NCI-H1694 (cell line): ENCODE results near the gene RGL3.
"Not testable (repeated sequence)": the region's sequence is repeated elsewhere in the genome, so short reads cannot be mapped to it uniquely, and the experiment has no call there.

Experiments used
- DNase-seq: peaks from one replicate; lab custom pipeline; 2025; lab: John Stamatoyannopoulos, UW

RGL3 gene

DNA sequence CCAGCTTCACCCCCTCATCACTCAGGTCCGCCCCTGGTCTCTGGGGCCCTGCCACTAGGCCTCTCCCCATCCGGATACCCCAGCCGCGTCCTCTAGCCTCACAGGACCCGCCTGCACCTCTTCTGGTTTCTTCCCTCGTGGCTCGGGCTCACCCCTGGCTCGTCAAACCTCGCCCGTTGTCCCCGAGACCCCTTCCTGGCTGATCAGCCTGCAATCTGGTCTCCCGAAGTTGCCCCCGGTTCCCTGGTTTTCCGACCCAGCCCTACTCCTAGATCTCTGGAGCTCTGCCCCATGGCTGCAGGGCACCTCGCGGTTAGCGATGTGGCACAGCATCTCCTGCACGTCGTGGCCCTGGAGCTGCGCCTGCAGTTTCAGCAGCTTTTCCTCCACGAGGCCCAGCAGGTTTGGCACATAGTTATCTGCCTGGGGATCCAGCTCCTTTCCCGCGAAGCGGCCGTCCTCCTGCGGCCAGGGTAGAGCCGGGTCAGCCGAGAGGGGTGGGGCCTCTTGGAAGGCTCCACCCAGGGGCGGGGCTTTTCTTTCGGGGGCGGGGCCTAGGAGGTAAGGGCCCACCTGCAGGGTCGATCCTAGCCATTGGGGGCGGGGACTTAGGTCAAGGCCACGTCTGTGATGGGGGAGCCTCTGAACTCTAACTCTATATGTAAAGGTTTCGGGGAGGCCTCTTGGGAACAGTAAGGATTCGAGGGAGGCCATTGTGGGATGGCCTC, 2.4 kb upstream of the RGL3 start:
- DNase-seq, result no peak

DNA sequence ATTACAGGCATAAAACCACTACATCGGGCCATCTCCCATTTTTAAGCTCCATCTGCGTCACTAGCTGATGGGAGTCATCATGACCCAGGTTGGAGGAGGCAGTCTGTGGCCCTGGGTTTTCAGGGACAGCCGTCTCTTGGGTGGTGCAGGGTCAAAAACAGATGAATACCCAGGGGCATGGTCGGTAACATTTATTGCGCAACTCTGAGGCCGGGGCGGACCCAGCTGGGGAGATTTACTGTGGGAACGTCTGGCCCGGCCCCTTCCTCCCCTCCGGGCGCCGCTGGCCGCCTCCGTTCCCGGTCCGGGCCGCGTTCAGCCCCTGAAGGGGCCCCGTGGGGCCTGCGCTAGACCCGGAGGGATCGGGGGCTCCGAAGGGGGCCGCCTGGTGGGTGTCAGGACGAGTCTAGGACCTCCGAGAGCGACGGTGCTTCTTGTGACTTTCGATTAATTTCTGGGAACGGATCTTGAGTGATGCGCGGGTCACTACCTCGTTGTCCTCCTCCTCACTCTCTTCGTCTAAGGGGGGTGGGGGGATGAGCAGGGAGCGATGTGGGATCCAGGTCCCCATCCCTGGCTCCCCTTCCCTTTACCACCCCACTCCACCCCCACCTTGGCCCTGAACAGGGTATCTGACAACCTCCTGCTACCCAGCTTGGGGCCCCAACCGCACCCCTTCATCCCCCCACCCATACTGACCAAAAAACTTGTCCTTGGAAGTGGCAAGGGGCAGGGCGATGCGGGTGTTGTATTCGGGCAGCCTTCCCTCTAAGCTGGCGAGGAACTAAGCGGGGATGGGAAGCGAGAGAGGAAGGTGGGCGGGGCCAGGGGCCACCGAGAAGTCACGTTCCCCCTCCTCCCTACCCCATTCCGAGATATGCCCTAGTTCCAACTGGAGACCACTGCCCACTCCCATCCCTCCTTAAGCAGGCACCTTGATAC, 1.6 kb upstream of the RGL3 start:
- DNase-seq, result no peak

DNA sequence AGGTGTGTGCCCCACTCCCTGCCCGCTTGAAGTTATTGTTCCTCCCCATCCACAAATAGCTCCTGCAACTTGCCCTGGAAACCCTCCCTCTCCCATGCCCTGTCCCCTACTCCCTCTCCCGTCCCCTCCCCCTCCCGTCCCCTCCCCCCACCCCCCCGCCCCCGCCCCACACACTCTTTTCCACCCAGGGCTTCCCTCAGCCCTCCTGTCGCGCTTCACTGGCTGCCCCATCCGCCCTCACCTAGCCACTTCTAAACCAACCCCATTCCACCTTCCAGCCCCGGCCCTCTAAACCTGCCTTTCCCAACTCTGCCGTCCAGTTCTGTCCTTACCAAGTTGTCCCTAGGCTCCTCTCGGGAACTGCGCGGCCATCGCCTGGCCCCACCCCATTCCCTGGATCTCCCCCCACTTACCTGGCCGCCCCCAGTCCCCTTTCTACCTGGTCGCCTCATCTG, 993 bp downstream of the RGL3 start:
- DNase-seq, result no peak

DNA sequence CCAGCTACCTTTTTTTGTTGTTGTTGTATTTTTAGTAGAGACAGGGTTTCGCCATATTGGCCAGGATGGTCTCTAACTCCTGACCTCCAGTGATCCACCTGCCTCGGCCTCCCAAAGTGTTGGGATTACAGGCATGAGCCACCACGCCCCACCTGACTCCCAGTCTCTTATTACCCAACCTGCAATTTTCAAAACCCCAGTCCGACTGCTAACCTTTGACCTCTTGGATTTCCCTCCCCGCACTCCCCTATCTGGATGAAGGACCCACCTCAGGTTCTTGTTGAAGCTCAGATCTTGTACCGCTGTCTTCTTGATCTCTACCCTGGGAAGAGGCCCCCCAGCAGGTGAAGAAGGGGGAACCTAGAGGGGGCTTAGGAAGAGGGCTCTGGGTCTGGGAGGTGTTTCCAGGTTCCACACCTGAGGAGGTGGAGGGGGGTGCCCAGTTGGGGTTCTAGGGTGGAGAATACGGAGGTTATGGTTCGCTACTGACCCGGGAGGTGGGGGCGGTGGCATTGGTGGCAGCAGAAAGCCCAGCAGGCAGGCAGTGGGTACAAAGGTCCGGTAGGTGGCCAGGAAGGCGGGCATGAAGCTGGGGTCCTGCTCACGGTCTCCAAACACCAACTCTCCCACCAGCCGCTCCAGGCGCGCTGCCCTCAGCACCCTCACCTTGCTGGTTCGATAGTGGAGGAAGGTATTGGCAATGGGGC, 2.6 kb downstream of the RGL3 start:
- DNase-seq, result no peak

DNA sequence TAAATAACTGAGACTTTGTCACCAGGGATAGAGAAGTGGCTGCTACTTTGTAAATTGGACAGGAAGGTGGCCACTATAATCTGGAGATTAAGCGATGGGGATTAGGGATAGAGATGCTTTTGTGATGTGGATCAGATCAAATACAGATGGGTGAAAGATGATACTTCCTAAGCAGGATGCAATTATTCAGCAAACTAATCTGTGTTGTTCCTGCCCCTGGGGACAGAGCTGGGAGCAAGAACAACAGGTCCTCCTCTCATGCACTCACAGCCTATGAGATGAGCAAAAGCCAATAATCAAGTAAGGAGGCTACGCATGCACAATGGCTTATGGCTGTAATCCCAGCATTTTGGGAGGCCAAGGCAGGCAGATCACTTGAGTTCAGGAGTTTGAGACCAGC, 4.6 kb downstream of the RGL3 start:
- no peak for DNase-seq

DNA sequence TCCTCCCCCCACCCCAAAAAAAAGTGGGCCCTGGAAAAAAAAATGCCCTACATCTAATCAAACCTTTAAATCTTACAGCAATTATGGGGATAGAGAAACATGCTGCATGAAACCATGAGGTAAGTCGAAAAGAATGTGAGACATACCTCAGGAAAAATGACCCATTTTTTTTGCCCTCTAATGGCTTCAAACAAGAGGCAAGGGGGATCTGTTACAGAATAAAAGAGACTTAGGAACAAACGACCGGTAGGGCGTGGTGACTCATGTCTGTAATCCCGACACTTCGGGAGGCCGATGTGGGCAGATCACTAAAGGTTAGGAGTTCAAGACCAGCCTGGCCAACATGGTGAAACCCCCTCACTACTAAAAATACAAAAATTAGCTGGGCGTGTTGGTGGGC, 8.4 kb downstream of the RGL3 start:
- no peak for DNase-seq

DNA sequence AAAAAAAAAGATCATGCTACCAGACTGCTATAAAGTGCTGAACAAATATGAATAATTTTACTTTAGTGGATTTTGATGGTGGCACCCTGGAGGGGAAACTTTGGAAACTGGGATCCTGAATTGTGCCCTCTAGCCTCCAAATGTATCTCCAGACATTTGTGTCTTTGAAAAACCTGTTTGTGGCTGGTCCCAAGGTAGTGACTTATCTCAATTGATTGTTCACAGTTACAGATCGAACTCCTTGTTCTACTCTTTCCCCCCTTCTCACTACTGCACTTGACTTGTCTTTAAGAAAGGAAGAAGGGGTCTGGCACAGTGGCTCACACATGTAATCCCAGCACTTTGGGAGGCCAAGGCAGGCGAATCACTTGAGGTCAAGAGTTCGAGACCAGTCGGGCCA, 10.5 kb downstream of the RGL3 start:
- no peak for DNase-seq

DNA sequence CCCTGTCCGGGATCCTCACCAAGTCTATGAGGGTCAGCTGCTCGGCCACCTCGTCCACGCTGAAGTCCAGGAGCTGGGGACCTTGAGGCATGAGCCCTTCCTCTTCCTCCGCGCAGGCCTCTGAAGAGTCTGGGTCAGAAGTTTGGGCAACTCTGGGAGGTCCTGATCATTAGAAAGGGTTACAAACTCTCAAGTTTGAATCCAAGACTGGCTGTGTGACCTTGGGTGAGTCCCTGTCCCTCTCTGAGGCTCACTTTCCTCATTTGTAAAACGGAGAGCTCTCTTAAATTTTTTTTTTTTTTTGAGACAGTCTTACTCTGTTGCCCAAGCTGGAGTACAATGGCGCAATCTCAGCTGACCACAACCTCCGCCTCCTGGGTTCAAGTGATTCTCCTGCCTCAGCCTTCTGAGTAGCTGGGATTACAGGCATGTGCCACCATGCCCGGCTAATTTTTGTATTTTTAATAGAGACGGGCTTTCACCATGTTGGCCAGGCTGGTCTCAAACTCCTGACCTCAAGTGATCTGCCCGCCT, 12.3 kb downstream of the RGL3 start:
- DNase-seq, result not testable (repeated sequence)

DNA sequence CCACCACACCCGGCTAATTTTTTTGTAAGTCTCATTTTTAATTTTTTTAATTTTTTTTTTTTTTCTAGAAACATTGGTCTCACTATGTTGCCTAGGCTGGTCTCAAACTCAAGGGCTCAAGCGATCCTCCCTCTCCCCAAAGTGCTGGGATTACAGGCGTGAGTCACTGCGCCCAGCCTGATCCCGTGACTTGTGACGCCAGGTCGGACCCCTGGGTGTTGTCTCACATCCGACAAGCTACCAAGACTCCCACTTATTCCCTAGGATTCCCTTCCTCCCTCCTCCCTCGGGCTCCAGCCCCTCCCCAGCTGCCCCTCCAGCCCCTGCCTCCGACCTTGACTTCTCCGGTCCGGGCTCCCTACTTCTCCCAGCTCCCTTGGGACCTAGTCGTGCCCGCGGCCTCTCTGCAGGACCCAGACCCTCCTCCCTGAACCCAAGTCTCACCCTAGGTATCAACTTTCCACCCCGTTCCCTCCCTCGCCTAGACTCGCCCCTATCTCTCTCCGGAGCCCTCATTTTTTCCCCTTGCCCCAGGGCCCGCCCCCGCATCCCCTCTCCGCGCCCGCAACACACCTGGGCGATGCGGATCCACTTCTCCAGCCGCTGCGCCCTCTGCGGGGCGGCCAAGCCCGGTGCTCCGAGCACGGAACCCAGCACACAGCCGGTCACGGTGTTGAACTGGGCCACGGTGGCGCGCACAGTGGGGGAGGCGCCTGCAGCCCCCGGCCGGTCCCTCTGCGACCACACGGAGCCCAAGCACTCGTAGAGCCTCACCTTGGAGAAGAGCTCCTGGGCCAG, 13.1 kb downstream of the RGL3 start:
- DNase-seq, result no peak

DNA sequence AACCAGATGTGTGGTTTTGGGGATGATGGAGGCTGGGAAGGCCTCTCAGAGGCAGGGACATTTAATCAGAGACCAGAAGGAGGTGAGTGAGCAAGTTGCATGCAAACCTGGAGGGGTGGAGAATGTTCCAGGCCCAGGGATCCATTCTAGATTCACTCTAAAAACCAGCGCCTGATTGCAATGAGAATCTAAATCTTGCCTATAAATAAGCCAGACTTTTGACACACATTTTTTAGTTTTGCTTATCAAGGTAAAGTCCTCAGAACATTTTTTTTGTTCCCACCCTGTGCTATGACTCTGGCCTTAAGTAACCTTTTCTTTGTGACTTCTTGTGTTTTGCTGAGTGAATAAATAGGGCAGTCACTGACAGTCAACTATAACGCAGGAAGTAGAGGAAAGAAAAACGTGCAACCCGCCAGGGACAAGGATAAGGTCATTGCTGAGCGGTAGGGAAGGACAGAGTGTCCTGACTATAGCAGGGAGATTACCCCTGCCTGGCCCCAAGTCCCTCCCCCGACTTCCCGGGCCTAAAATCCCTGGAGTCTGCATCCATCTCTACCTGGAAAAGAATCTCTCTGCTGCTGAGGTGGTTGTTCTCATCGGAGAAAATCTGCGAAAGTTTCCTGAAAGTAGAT, 14.4 kb downstream of the RGL3 start:
- no peak for DNase-seq

DNA sequence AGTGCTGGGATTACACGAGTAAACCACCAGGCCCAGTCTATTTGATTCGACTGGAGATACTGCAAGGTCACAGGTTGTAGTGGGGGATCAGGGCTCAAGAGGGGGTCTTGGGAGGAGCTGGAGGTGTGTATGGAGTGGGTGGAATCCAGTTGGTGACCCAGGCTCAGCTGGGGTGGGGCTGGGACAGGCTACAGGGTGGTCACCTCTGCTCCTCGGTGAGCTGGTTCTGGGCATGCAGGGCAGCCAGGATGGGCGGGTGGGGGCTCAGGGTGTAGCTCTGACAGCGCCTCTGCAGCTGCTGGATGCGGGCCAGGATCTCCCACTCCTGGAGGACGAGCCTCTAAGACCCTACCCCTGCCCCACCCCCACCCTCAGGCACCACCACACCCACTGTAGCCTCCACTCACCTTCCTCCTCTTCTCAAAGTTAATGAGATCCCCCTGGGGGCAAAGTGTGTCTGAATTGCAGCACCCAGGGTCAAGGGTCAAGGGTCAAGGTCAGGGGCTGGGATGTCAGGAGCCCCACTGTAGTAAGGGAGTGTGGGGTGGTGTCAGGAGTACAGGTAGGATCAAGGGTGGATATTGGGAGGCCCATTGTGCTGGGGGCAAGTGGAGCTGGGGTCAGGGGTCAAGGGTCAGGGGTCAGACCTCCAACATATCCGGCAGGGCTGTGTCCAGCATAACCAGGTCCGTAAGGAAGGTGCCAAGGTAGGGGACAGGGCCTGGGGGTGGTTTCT, 17.1 kb downstream of the RGL3 start:
- DNase-seq, result no peak

DNA sequence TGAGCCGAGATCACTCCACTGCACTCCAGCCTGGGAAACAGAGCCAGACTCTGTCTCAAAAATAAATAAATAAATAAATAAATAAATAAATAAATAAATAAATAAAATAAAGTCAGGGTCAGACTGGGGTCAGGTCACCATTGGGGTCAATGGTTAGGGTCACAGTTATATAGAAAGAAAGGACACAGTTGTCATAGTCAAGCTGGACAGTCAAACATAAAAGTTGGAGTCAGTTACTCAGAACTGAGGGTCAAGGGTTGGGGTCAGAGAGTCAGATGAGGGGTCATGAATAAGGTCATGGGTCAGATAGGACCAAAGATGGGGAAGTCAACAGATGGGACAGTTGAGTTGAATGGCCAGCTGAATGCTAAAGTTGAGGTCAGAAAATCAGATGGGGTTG, 18.3 kb downstream of the RGL3 start:
- no peak for DNase-seq

DNA sequence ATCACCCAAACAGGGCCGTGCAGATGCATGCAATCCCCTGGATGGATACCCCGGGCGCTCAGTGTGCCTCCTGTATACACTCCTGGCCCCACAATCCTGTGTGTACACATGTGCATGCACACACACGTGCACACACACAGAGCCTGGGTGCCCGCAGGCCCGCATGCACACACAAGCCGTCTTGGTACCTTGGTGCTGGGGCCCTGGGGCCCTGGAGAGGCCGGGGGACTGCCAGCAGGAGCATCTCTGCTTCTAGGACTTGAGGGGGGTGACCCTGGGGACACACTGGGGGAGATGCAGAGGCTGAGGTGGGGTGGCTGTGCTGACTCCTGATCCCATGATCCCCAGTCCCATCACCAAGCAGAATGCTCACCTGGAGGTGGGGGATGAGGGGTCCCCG, 19.4 kb downstream of the RGL3 start:
- DNase-seq, result no peak

DNA sequence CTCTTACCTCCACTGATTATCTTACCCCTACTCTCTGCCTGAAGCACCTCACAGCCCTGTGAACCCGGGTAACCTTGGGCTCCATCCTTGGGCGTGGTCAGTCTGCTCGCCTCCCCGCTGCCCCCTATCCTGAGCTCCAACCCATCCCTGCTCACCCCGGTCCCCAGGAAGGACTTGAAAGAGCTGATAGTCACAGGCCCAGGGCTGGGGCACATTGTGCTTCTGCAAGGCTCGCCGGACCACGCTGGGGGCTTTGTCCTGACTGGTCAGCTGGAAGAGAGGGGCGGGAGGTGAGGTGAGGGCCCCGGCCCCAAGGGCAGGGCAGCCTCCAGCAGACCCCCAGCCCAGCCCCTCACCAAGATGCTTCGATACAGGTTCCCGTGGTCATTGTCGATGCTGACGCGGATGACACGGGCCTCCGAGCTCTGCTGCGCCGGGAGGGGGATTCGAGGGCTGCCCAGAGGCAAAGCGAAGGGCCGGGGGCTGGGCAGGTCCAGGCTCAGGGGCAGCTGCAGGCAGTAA, 22.0 kb downstream of the RGL3 start:
- no peak for DNase-seq

DNA sequence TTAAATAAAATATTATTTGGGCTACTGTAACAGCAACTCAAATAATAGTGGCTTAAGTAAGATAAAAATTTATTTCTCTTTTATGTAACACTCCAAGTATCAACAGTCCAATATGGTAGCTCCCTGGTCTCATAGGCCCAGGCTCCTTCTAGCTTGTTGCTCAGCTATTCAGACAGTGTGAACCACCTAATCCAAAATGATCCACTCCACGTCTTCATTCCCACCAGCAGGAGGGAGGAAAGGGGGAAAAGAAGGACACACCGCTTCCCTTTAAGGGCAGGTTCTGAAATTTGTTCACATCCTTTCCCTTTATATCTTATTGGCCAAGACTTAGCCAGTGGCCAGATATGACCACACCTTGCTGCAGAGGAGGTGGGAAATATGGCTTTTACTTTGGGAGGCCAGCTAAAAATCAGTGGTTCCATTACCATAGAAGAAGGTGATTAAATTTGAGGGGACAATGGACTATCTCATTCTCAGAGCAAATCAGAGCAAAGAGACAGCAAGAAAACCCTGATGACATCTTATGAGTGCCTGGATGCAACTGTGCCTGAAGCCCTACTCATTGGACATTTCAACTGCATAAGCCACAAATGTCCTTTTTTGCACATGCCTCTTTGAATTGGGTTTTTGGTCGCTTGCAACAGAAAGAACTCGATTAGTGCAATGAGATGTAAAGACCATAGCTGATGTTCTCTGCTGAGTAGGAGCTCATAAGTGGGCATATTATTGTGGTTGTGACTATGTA, 28.0 kb downstream of the RGL3 start:
- no peak for DNase-seq

DNA sequence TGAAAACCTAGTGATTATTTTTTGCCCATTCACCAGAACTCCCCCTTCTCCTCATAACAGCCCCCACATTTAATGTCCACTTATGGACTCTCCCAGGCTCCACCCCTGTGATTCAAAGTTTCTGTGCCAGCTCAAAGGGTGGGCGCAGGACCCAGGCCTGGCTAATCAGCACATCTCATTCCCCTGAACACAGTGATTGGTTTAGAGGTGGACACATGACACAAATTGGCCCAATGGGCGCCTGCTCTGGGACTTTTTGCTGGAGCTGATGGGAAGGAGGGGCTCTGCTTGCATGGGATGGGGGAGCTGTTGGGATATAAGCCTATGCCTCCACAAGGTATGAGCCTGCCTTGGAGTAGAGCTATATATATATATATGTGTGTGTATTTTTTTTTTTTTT, 28.8 kb downstream of the RGL3 start:
- DNase-seq, result no peak

DNA sequence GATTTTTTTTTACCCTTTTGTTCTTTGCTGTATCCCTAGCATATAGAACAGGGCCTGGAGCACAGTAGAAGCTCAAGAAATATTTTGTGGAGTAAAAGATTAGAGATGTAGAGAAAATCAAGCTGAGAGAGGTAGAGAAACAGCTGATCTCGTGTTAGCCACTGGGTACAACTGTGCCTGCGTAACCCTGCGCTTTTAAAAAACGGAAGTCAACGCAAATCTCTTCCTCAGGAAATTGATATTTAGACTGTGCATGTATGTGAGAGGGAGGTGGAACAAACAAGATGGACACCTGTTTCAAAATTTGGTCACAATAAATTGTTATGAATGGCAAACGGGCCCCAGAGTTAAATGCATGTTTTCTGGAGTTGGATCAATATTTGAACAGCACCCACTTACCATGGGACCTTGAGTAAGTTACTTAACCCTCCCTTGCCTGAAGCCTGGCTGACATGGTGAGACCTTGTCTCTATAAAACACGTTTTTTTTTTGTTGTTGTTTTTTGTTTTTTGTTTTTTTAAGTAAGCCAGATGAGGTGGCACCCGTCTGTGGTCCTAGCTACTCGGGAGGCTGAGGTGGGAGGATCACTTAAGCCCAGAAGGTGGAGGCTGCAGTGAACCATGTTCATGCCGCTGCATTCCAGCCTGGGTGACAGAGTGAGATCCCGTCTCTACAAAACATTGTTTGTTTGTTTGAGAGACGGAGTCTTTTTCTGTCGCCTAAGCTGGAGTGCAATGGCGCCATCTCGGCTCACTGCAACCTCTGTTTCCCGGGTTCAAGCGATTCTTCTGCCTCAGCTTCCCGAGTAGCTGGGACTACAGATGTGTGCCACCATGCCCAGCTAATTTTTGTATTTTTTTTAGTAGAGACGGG, 31.7 kb downstream of the RGL3 start:
- DNase-seq, result no peak

DNA sequence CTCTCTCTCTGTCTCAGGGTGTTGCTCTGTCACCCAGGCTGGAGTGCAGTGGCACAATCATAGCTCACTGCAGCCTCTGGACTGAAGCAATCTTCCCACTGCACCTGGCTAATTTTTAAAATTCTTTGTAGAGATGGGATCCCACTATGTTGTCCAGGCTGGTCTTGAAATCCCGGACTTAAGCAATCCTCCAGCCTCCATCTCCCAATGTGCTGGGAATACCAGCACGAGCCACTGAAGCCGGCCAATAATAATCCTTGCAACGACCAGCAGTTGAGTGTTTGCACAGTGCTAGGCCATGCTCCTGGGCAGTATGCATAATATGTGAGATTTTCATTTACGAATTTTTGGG, 34.4 kb downstream of the RGL3 start:
- DNase-seq, result no peak

DNA sequence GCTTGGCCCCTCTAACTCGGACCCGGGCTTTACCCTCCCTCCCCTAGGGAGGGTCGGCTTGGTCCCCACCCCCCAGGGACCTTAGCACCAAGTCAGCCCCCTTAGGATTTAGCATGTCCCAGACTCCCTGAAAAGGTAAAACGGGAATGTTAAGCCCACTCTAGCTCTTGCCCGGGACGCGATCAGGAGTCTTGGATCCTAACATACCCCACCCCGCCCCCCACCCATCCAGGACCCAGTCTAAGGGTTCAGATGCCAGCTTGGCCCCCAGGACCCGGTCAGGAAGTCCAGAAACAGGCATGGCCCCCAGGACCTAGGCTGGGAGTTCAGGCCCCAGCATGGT, 35.4 kb downstream of the RGL3 start:
- DNase-seq, result no peak
